HG03060 (cell line): ENCODE data around the gene MTOR.
"Not testable (repeated sequence)": the region's sequence is repeated elsewhere in the genome, so short reads cannot be mapped to it uniquely, and the experiment has no call there.

Source experiments
- ATAC-seq: cut with Tn5 transposase; IDR thresholded peaks from one replicate; pipeline ENCODE4 v1.9.1; 2021; ENCODE audit warnings: low read depth, moderate number of reproducible peaks; ENCODE audit not compliant: unreplicated experiment

MTOR gene

GRCh38 chr1:11187494-11187893 is 74.9 kb downstream of the MTOR start:
- ATAC-seq: no peak

- ATAC-seq: no peak
These were observed 75.4 kb downstream of the MTOR start for GRCh38 chr1:11187000-11187399.

- no peak for ATAC-seq
These were observed 77.4 kb downstream of the MTOR start for GRCh38 chr1:11184973-11185372.

- no peak for ATAC-seq
These were observed 79.5 kb downstream of the MTOR start for GRCh38 chr1:11182884-11183283.

GRCh38 chr1:11180342-11180744 is 82.0 kb downstream of the MTOR start:
- no peak for ATAC-seq

DNA sequence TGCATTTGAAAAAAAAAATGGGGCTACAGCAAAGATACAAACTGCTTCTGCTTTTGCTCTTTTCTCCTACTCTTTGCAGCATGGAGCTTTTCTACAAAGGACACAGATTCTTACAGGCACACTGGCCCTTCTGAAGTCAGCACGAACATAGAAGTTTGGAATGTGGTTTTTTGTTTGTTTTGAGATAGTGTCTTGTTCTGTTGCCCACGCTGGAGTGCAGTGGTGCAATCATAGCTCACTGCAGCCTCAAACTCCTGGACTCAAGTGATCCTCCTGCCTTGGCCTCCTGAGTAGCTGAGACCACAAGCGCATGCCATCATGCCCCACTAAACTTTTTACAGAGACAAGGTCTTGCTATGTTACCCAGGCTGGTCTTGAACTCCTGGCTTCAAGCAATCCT is 82.6 kb downstream of the MTOR start:
- ATAC-seq: not testable (repeated sequence)

DNA sequence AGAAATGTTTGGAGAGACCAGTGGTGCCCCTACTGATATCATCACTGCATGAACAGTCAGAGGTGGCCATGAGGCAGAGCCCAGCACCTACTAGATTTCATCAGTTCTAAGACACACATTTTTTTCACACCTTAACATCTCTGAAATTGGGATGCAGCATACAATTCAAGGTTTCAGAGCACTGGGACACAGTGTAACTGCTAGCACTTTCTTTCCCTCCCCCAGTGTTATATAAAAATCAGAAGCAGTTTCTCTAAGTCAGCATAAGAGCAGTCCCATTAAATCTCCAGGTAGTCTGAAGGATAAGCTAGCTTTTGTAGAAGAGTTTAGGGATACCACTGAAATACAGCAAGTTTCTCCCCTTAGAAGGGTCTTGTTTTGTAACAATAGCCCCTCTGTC is 83.2 kb downstream of the MTOR start:
- no peak for ATAC-seq

- no peak for ATAC-seq
These were observed 84.0 kb downstream of the MTOR start for GRCh38 chr1:11178021-11179015.

- no peak for ATAC-seq
These were observed 86.2 kb downstream of the MTOR start for GRCh38 chr1:11176081-11176706.

DNA sequence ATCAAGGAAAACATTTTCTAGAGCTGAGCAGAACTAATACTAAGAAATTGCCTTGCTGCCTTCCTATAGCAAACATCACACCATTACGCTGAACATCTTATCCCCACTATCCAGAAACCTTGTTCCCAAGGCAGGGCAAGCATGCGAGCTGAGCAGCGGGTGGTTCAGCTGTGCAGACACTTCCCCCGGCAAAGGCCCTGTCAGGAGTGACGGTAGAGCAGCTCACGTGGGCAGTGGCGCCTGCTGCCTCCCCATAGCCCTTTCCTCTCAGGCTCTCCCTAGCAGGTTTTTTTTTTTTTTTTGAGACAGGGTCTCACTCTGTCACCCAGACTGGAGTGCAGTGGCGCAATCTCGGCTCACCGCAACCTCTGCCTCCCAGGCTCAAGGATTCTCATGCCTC is 86.9 kb downstream of the MTOR start:
- ATAC-seq: no peak

GRCh38 chr1:11174261-11174942 is 87.9 kb downstream of the MTOR start:
- no peak for ATAC-seq

DNA sequence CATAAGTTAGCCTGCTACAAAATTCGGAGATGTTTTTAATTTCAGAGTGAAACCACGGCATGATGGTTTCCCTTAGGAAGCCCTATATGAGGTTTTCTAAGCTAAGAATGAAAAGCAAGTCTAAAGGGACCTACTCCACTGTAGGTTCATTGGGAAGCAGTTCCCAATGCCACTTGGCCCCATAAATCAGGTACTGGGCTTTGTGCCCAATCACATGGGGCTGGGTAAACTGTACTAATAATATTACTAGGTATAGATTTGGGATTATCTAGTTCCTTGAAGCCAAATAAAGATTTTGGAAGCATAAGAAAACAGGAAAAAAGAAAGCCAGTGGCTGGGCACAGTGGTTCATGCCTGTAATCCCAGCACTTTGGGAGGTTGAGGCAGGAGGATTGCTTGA is 92.2 kb downstream of the MTOR start:
- ATAC-seq: no peak

GRCh38 chr1:11169202-11169601 is 93.1 kb downstream of the MTOR start:
- no peak for ATAC-seq

- no peak for ATAC-seq
These were observed 93.6 kb downstream of the MTOR start for GRCh38 chr1:11168731-11169130.

- ATAC-seq: not testable (repeated sequence)
These were observed 95.6 kb downstream of the MTOR start for GRCh38 chr1:11166744-11167143.

DNA sequence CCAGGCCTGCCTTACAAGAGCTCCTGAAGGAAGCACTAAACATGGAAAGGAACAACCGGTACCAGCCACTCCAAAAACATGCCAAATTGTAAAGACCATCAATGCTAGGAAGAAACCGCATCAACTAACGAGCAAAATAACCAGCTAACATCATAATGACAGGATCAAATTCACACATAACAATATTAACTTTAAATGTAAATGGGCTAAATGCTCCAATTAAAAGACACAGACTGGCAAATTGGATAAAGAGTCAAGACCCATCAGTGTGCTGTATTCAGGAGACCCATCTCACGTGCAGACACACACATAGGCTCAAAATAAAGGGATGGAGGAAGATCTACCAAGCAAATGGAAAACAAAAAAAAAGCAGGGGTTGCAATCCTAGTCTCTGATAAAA is 99.6 kb downstream of the MTOR start:
- not testable (repeated sequence) for ATAC-seq

DNA sequence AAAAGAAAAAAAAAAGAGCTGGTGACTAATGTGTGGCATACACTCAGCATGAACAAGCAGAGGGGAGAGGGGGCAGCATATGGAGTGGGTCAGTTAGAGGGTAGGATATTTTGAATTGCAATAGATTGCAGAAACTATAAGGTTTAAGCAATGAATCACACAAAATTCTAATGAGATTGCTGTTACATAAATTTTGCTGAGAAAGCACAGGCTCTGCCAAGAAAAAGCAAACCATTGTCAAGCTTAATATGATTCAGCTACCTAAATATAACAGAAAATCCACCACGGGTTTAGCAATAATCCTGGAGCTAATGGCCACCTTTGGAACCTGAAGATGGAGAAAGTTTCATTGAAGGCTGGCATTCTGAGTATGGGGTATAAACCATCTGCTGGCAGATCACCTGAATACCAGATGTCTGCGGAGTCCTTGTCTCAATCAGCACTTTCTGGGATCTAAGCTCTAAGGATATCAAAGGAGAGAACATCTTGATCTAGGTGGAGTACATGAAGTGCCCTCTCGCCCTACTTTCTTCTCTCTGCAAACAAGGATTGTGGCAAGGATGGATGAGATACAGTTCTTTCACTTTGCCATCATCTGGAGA is 103.5 kb downstream of the MTOR start:
- no peak for ATAC-seq

DNA sequence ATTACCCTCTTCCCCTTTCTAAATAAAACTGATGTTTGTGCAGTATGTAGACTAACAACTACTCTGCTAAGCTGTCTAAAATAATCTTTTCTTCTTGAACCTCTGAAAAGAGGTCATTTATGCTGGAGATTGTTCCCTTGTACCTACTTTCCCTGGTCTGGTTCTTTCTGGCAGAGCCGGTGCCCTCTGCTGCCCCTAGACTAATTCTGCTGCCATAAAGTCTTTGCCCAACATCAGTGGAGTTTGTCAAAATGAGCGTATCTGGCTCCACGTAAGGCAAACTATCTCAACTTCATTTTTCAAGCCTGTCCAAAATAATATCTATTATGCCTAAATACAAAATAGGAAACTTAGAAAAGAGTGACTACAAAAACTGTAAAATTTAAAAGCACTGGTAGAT is 104.1 kb downstream of the MTOR start:
- no peak for ATAC-seq

- ATAC-seq: no peak
These were observed 104.5 kb downstream of the MTOR start for GRCh38 chr1:11157867-11158266.

DNA sequence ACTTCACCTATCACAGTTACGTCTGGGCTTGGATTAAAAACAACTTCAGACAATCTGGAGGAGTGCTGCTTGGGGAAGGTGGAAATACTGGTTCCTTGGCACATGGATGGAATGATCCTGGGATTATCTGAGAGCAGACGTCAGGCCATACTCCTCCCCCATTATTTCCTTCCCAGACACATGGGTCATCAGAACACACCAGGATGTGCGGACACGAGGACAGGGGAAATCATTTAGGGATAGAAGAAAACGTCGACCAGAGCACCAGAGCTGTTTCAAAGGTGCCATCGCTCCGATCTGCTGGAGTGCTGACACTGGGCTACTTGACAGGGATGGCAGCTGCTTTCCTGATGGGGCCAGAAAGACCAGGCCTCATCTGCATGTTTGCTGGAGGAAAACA is 105.0 kb downstream of the MTOR start:
- no peak for ATAC-seq

DNA sequence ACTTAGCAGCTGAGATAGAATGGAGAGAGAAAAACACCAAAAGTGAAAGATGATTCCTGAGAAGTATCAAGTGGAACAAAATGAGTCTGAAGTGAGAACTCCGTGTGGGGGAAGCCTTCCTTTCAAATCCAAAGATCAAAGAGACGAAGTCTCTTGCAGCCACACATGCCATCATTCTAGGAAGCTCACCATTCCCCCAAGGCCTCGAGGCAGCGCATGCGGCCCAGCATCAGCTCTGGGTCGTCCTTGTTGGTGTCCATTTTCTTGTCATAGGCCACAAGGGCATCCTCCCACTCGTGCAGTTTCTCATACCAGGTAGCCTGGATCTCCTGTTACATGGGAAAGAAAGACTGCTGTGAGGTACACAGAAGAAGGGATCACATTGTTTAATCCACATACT is 105.4 kb downstream of the MTOR start:
- ATAC-seq: no peak
